ENCODE results near the gene SYT2. TPM values are rescaled to one million over a fixed set of nuclear protein-coding genes. Genes with fewer than 3 reads are reported as not detected.

The SYT2 gene
- total and polyA plus RNA-seq, 10 of the 15 experiments (the other 5 are each of a cell fraction or from before 2014, with no cell fraction given), result not detected

GRCh38 chr1:202742496-202742895, 32.2 kb upstream of the SYT2 start:
- no TSS peak for BruUV-seq (replicated peaks)
- no peak overlapping the region for H3K4me2 ChIP-seq (ENCODE audit: control insufficient read depth, insufficient read depth)
- H3K4me3 ChIP-seq, result no peak overlapping the region
- TF ChIP-seq BHLHE40 (IDR thresholded peaks at IDR 0.05; ENCODE audit: borderline replicate concordance in 1 of 2, low read depth in 2 of 2, low read length in 1 of 2), result no peak
- no peak for TF ChIP-seq NFXL1 (IDR thresholded peaks at IDR 0.05; ENCODE audit: borderline replicate concordance)
- TF ChIP-seq STAT1 (conservative IDR thresholded peaks at IDR 0.05), result no peak
- TF ChIP-seq SPI1 (IDR thresholded peaks at IDR 0.05; ENCODE audit: borderline replicate concordance, insufficient read depth, low read depth, low read length), result no peak
- no peak for TF ChIP-seq BCLAF1 (IDR thresholded peaks at IDR 0.05)
- no peak for TF ChIP-seq ZNF384 (IDR thresholded peaks at IDR 0.05; ENCODE audit: borderline replicate concordance, low read depth, low read length)
- TF ChIP-seq RELA (IDR thresholded peaks at IDR 0.05; ENCODE audit: borderline replicate concordance, partially characterized antibody), result no peak
- TF ChIP-seq TCF7 (IDR thresholded peaks at IDR 0.05; ENCODE audit: borderline replicate concordance), result no peak
- 87% methylated on average over 6 of the region's 6 CpGs for WGBS (ENCODE audit: insufficient coverage, insufficient replicate concordance, low lambda C conversion rate, missing lambda C conversion rate)
- ChIA-PET POLR2A (no interaction called here), SMC1A (ENCODE audit: uncharacterized antibody, unreplicated experiment) (no interaction called here), CTCF (no interaction called here), RAD21 (ENCODE audit: unreplicated experiment) (no interaction called here)
- H3K9me3 ChIP-seq (replicated peaks; ENCODE audit: control insufficient read depth, insufficient read depth, low read length), result no peaks in the 10 kb centered on the region
- H3K79me2 ChIP-seq (ENCODE audit: control insufficient read depth, insufficient read depth, low read length), result no peaks in the 10 kb centered on the region
- DNase-seq (ENCODE audit: low read depth, low spot score), result no peak
- H3K27me3 ChIP-seq (replicated peaks in 1 of 2; ENCODE audit: control insufficient read depth in 2 of 2, insufficient read depth in 2 of 2, low read length in 1 of 2), result no peaks in the 10 kb centered on the region
- H3K27ac ChIP-seq (ENCODE audit: control insufficient read depth, insufficient read depth), result no peak overlapping the region
- peaks cover 0 to 8% of the 10 kb centered on the region in 2 experiments; a peak in 3 of 4 replicates for H3K36me3 ChIP-seq (ENCODE audit: control insufficient read depth in 2 of 2, insufficient read depth in 2 of 2, low read length in 1 of 2)
- intact Hi-C loops (cut with micrococcal nuclease; ENCODE audit: unreplicated experiment), result no loop called here
- in situ Hi-C loops (cut with MboI), result no loop called here
- H4K20me1 ChIP-seq (ENCODE audit: control insufficient read depth, insufficient read depth), result no peaks in the 10 kb centered on the region
- no peaks in the 10 kb centered on the region for H3K4me1 ChIP-seq (ENCODE audit: control insufficient read depth, insufficient read depth, low read length)
- no peak overlapping the region for H2AFZ ChIP-seq (ENCODE audit: control insufficient read depth, low read depth, low read length)
- ATAC-seq, result no peak
- no peak overlapping the region for H3K9ac ChIP-seq (ENCODE audit: control insufficient read depth, insufficient read depth, low read length)
- FAIRE-seq, result no peak
